ENCODE results near the gene ZNF568. TPM values are rescaled to one million over a fixed set of nuclear protein-coding genes. Genes with fewer than 3 reads are reported as not detected.

ZNF568 gene
- 7.4 TPM for total RNA-seq
- long read RNA-seq, partial matches to known transcripts: 0 of 4 reads
- long read RNA-seq, other reads (novel, unspliced or antisense): 1 of 4 reads

GRCh38 chr19:36915992-36916830 lies at the start of gene ZNF568, which contains the start of gene ZNF829:
ZNF568 (plus strand) TSS chr19:36916332; CDS start chr19:36922771, 6,439 bp downstream.
ZNF829 (minus strand) TSS chr19:36916291; CDS start chr19:36915167, 1,124 bp downstream.
- DNase-seq (peak; percentile 93), ATAC-seq (peak; percentile 99)
- intact Hi-C loops (cut with micrococcal nuclease): no loop called here

- DNase-seq (no peak), ATAC-seq (no peak)
- intact Hi-C loops (cut with micrococcal nuclease): no loop called here
These were observed 38.9 kb upstream of the ZNF568 start for GRCh38 chr19:36876993-36877938.

- no peak for DNase-seq
- intact Hi-C loops (cut with micrococcal nuclease): no loop called here
- ATAC-seq: no peak
These were observed 24.3 kb upstream of the ZNF568 start for GRCh38 chr19:36891768-36892357.

- intact Hi-C loops (cut with micrococcal nuclease): no loop called here
- no peak for DNase-seq
- ATAC-seq: no peak
These were observed 21.2 kb upstream of the ZNF568 start for GRCh38 chr19:36894849-36895383.

GRCh38 chr19:36898422-36898821 lies 17.7 kb upstream of the ZNF568 start:
- DNase-seq (no peak), ATAC-seq (no peak)
- intact Hi-C loops (cut with micrococcal nuclease): no loop called here

- ATAC-seq: peak; percentile 3
- no peak for DNase-seq
- intact Hi-C loops (cut with micrococcal nuclease): no loop called here
These were observed 859 bp downstream of the ZNF568 start for GRCh38 chr19:36916991-36917390.

GRCh38 chr19:36918090-36918489 lies 2.0 kb downstream of the ZNF568 start:
- no peak for ATAC-seq
- intact Hi-C loops (cut with micrococcal nuclease): no loop called here
- DNase-seq: no peak

- no peak for DNase-seq
- no peak for ATAC-seq
- intact Hi-C loops (cut with micrococcal nuclease): no loop called here
These were observed 15.6 kb downstream of the ZNF568 start for GRCh38 chr19:36931684-36932083.

- DNase-seq (no peak), ATAC-seq (no peak)
- intact Hi-C loops (cut with micrococcal nuclease): no loop called here
These were observed 23.0 kb downstream of the ZNF568 start for GRCh38 chr19:36939153-36939552.

- intact Hi-C loops (cut with micrococcal nuclease): no loop called here
- DNase-seq (no peak), ATAC-seq (no peak)
These were observed 34.4 kb downstream of the ZNF568 start for GRCh38 chr19:36950335-36951119.

GRCh38 chr19:36962346-36962745 lies 46.2 kb downstream of the ZNF568 start:
- no peak for ATAC-seq
- intact Hi-C loops (cut with micrococcal nuclease): no loop called here
- no peak for DNase-seq

- no peak for ATAC-seq
- DNase-seq: no peak
- intact Hi-C loops (cut with micrococcal nuclease): no loop called here
These were observed 47.1 kb downstream of the ZNF568 start for GRCh38 chr19:36963280-36963679.

GRCh38 chr19:36972571-36972970 lies 56.4 kb downstream of the ZNF568 start:
- ATAC-seq: peak; percentile 17
- intact Hi-C loops (cut with micrococcal nuclease): no loop called here

GRCh38 chr19:36973021-36973843 lies 57.1 kb downstream of the ZNF568 start:
- intact Hi-C loops (cut with micrococcal nuclease): no loop called here
- DNase-seq: peak; percentile 91
- ATAC-seq: peak; percentile 99

More at GRCh38 chr19:36972571-36972970, 56.4 kb downstream of the ZNF568 start:
- DNase-seq: no peak

GRCh38 chr19:36973844-36974195 lies 57.7 kb downstream of the ZNF568 start:
- no peak for ATAC-seq
- intact Hi-C loops (cut with micrococcal nuclease): no loop called here
- no peak for DNase-seq

GRCh38 chr19:36986131-36986530 lies 70.0 kb downstream of the ZNF568 start:
- ATAC-seq (no peak), DNase-seq (no peak)
- intact Hi-C loops (cut with micrococcal nuclease): no loop called here

- intact Hi-C loops (cut with micrococcal nuclease): no loop called here
- no peak for DNase-seq
- ATAC-seq: no peak
These were observed 70.5 kb downstream of the ZNF568 start for GRCh38 chr19:36986601-36987000.

GRCh38 chr19:36987091-36987490 lies 71.0 kb downstream of the ZNF568 start:
- no peak for DNase-seq
- intact Hi-C loops (cut with micrococcal nuclease): no loop called here
- no peak for ATAC-seq

All from left ventricle myocardium superior (tissue), 1 donor.